H1 (cell line): Measurements from ENCODE around the gene ARHGAP18. TPM values are rescaled to one million over a fixed set of nuclear protein-coding genes. Genes with fewer than 3 reads are reported as not detected.

Experiments
- CTCF ChIA-PET: fragments of 300-600 bp; sonication (Branson Sonifier 250); formaldehyde crosslinking; loops from one replicate; lab custom pipeline; 2021; ENCODE audit not compliant: partially characterized antibody; lab: Charles Lee
- POLR2A ChIA-PET: fragments of 300-600 bp; sonication (Branson Sonifier 250); formaldehyde crosslinking; loops from one replicate; lab custom pipeline; 2021; ENCODE audit warnings: inconsistent platforms; ENCODE audit not compliant: partially characterized antibody; lab: Charles Lee
- DNase-seq, 2 experiments: peaks; one replicate each; pipeline versions ENCODE4 v3.0.0 to v3.0.0-alpha.2; 2010 to 2022; ENCODE audit warnings: low spot score in 2 of 2, low read depth in 1 of 2, mixed read lengths in 1 of 2
- FAIRE-seq: peaks from 2 replicates; lab custom pipeline; 2011; peaks lifted over from hg19 to GRCh38; lab: Jason Lieb, UNC
- H2AFZ ChIP-seq: 2 replicates; pipeline ENCODE4 v1.8.1; 2012; ENCODE audit warnings: low read length, inconsistent platforms
- H2AK5ac ChIP-seq: 2 replicates; pipeline ENCODE4 v1.6.1; 2013; ENCODE audit warnings: low read depth, low read length
- H2BK120ac ChIP-seq: replicated peaks from 2 replicates; pipeline ENCODE3; 2013; ENCODE audit warnings: low read depth, low read length, inconsistent platforms
- H2BK12ac ChIP-seq: 2 replicates; pipeline ENCODE4 v1.6.1; 2013; ENCODE audit warnings: low read depth, low read length
- H2BK15ac ChIP-seq: 2 replicates; pipeline ENCODE4 v1.6.1; 2013; ENCODE audit warnings: low read length
- H2BK20ac ChIP-seq: 2 replicates; pipeline ENCODE4 v1.6.1; 2013; ENCODE audit warnings: low read length
- H2BK5ac ChIP-seq: 2 replicates; pipeline ENCODE4 v1.6.1; 2013; ENCODE audit warnings: low read depth, low read length
- H3K14ac ChIP-seq: 2 replicates; pipeline ENCODE4 v1.6.1; 2013; ENCODE audit warnings: inconsistent platforms; ENCODE audit not compliant: insufficient read length
- H3K18ac ChIP-seq: 2 replicates; pipeline ENCODE4 v1.6.1; 2013; ENCODE audit warnings: low read length; ENCODE audit errors: extremely low read depth
- H3K23ac ChIP-seq: 2 replicates; pipeline ENCODE4 v1.6.1; 2013; ENCODE audit warnings: inconsistent platforms; ENCODE audit not compliant: insufficient read length
- H3K23me2 ChIP-seq: 2 replicates; pipeline ENCODE4 v1.6.1; 2013; ENCODE audit warnings: low read depth, low read length
- H3K27ac ChIP-seq: 2 replicates; pipeline ENCODE4 v1.6.1; 2011; ENCODE audit warnings: low read depth, low read length, inconsistent platforms
- H3K27me3 ChIP-seq, 4 experiments: replicated peaks in 1 of 4; 1 replicate in 1 of 4; 2 replicates in 3 of 4; pipeline versions ENCODE4 v1.6.1 to v1.8.1; 2011 to 2013; ENCODE audit warnings: low read length in 3 of 4, mild to moderate bottlenecking in 3 of 4, inconsistent platforms in 2 of 4, mixed read lengths in 2 of 4, moderate library complexity in 1 of 4; ENCODE audit not compliant: control insufficient read depth in 3 of 4, insufficient read depth in 3 of 4; ENCODE audit errors: extremely low read depth in 1 of 4
- H3K36me3 ChIP-seq, 4 experiments: 2 replicates each; pipeline versions ENCODE4 v1.6.1 to v1.8.1; 2011 to 2013; ENCODE audit warnings: mild to moderate bottlenecking in 4 of 4, low read length in 3 of 4, moderate library complexity in 2 of 4, control low read depth in 1 of 4, inconsistent platforms in 1 of 4; ENCODE audit not compliant: insufficient read depth in 4 of 4, control insufficient read depth in 2 of 4
- H3K4ac ChIP-seq: replicated peaks from 2 replicates; pipeline ENCODE3; 2013; ENCODE audit warnings: low read length, low read depth, mixed read lengths, inconsistent platforms; ENCODE audit not compliant: insufficient read length
- H3K4me1 ChIP-seq, 4 experiments: replicated peaks in 1 of 4; 1 replicate in 1 of 4; 2 replicates in 3 of 4; pipeline versions ENCODE4 v1.6.1 to v1.8.1; 2011 to 2013; ENCODE audit warnings: low read length in 3 of 4, inconsistent platforms in 2 of 4, mixed read lengths in 1 of 4; ENCODE audit not compliant: insufficient read depth in 4 of 4, control insufficient read depth in 3 of 4
- H3K4me2 ChIP-seq, 2 experiments: 2 replicates each; pipeline versions ENCODE4 v1.6.1 to v1.8.1; 2011 to 2013; ENCODE audit warnings: low read depth in 2 of 2, low read length in 2 of 2, control low read depth in 1 of 2, inconsistent platforms in 1 of 2, mild to moderate bottlenecking in 1 of 2; ENCODE audit not compliant: insufficient read depth in 1 of 2
- H3K4me3 ChIP-seq, 4 experiments: fragments of 200-600, 300-600 bp in 1 of 4; sonication (generic), shearing (Covaris generic), sonication (Bioruptor Twin) in 1 of 4; 2 replicates each; pipeline versions ENCODE4 v1.5.1 to v1.8.1; 2011 to 2016; ENCODE audit warnings: low read length in 4 of 4, low read depth in 3 of 4, control low read depth in 2 of 4, inconsistent platforms in 2 of 4, mild to moderate bottlenecking in 2 of 4, mixed read lengths in 1 of 4, moderate library complexity in 1 of 4; ENCODE audit not compliant: insufficient read depth in 2 of 4; ENCODE audit errors: extremely low read depth in 1 of 4
- H3K56ac ChIP-seq: replicated peaks from 2 replicates; pipeline ENCODE3; 2013; ENCODE audit warnings: low read depth, mild to moderate bottlenecking, mixed read lengths, low read length, inconsistent platforms; ENCODE audit not compliant: insufficient read length
- H3K79me1 ChIP-seq: 2 replicates; pipeline ENCODE4 v1.6.1; 2013; ENCODE audit warnings: low read depth, low read length, control low read depth
- H3K79me2 ChIP-seq, 2 experiments: 2 replicates each; pipeline versions ENCODE4 v1.6.1 to v1.8.1; 2012 to 2013; ENCODE audit warnings: low read length in 2 of 2, mild to moderate bottlenecking in 2 of 2, inconsistent platforms in 1 of 2; ENCODE audit not compliant: insufficient read depth in 2 of 2, control insufficient read depth in 1 of 2
- H3K9ac ChIP-seq, 4 experiments: replicated peaks in 1 of 4; 1 replicate in 1 of 4; 2 replicates in 3 of 4; pipeline versions ENCODE4 v1.6.1 to v1.8.1; 2011 to 2013; ENCODE audit warnings: low read depth in 3 of 4, low read length in 3 of 4, control low read depth in 2 of 4, mild to moderate bottlenecking in 2 of 4, moderate library complexity in 2 of 4, inconsistent platforms in 1 of 4; ENCODE audit errors: extremely low read depth in 1 of 4
- H3K9me3 ChIP-seq, 2 experiments: 2 replicates each; pipeline versions ENCODE4 v1.6.1 to v1.8.1; 2012 to 2013; ENCODE audit warnings: mild to moderate bottlenecking in 2 of 2, moderate library complexity in 2 of 2, control low read depth in 1 of 2, inconsistent platforms in 1 of 2, low read depth in 1 of 2, low read length in 1 of 2, mixed read lengths in 1 of 2; ENCODE audit not compliant: insufficient read depth in 2 of 2
- H4K20me1 ChIP-seq, 2 experiments: replicated peaks in 1 of 2; 2 replicates each; pipeline versions ENCODE3 to v1.8.1; 2011 to 2013; ENCODE audit warnings: inconsistent platforms in 2 of 2, low read length in 2 of 2, mild to moderate bottlenecking in 1 of 2; ENCODE audit not compliant: insufficient read depth in 2 of 2, control insufficient read depth in 1 of 2
- H4K5ac ChIP-seq: 2 replicates; pipeline ENCODE4 v1.6.1; 2013; ENCODE audit warnings: low read length, low read depth, mixed read lengths, inconsistent platforms; ENCODE audit not compliant: insufficient read length
- H4K8ac ChIP-seq: 2 replicates; pipeline ENCODE4 v1.8.0; 2013; ENCODE audit warnings: mild to moderate bottlenecking, moderate library complexity, low read length, inconsistent platforms; ENCODE audit not compliant: insufficient read depth; ENCODE audit errors: extremely low read depth
- H4K91ac ChIP-seq: replicated peaks from 2 replicates; pipeline ENCODE3; 2013; ENCODE audit warnings: low read length, mixed read lengths, inconsistent platforms; ENCODE audit not compliant: insufficient read length
- BCL11A ChIP-seq, 2 experiments: IDR thresholded peaks; one replicate each; pipeline ENCODE4 v1.6.1; 2011; ENCODE audit warnings: low read depth in 2 of 2, low read length in 2 of 2, mild to moderate bottlenecking in 2 of 2
- CREB1 ChIP-seq: IDR thresholded peaks from 2 replicates; pipeline ENCODE4 v1.6.1; 2012; ENCODE audit warnings: inconsistent platforms
- HDAC6 ChIP-seq: IDR thresholded peaks from one replicate; pipeline ENCODE4 v1.7.1; 2012; ENCODE audit warnings: low read depth, mild to moderate bottlenecking, inconsistent platforms, low read length, moderate library complexity
- KDM5A ChIP-seq: fragments of 200-600 bp; IDR thresholded peaks from 2 replicates; pipeline ENCODE4 v1.7.1; 2012; ENCODE audit warnings: mild to moderate bottlenecking, low read length, inconsistent platforms, mixed read lengths
- POLR2A ChIP-seq, 2 experiments: IDR thresholded peaks; 1 replicate in 1 of 2; 2 replicates in 1 of 2; pipeline ENCODE4 v1.6.1; 2011; ENCODE audit warnings: low read depth in 2 of 2, low read length in 2 of 2, mild to moderate bottlenecking in 2 of 2; ENCODE audit errors: control extremely low read depth in 1 of 2
- SP2 ChIP-seq: IDR thresholded peaks from 2 replicates; pipeline ENCODE4 v1.6.1; 2012; ENCODE audit warnings: mild to moderate bottlenecking, low read length, inconsistent platforms
- TAF1 ChIP-seq: IDR thresholded peaks from 2 replicates; pipeline ENCODE4 v1.6.1; 2011; ENCODE audit warnings: mild to moderate bottlenecking, low read depth, low read length
- WGBS, 2 experiments: shearing (Covaris generic) in 1 of 2; methylation state at CpG; one replicate each; pipeline versions ENCODE4 v1.1.6 to v1.1.7; 2013 to 2015; ENCODE audit warnings: low lambda C conversion rate in 2 of 2, mixed read lengths in 2 of 2, inconsistent platforms in 1 of 2, low coverage in 1 of 2, missing lambda C conversion rate in 1 of 2; ENCODE audit not compliant: insufficient replicate concordance in 2 of 2, insufficient coverage in 1 of 2, insufficient read length in 1 of 2; ENCODE audit errors: extremely low coverage in 1 of 2, missing lambda C conversion rate in 1 of 2; 5-methylcytosine and 5-hydroxymethylcytosine counted together
- polyA plus RNA-seq, 7 experiments: library from polyadenylated mRNA; depleted of rRNA in 3 of 7; stranded (reverse) in 5 of 7; unstranded in 2 of 7; fragments of >200 nt in 5 of 7; fragments of 200-250 nt in 2 of 7; gene quantifications; 1 replicate in 5 of 7; 2 replicates in 1 of 7; 4 replicates in 1 of 7; pipeline versions ENCODE4 v1.2.1 to v1.2.3, GENCODE V29; 2011 to 2013; ENCODE audit warnings: missing spikeins in 2 of 7, mixed read lengths in 2 of 7
- total RNA-seq: library from RNA; stranded (reverse); fragmentation: NEBNext Ultra II Directional; extraction: Animal tissue kit (Norgen Biotek cat#: 25700); gene quantifications from 2 replicates; pipeline ENCODE4 v1.2.1, GENCODE V29; 2021
- TF ChIP-seq, protein P1 (sequence below), 3 experiments: IDR thresholded peaks; 1 replicate in 2 of 3; 2 replicates in 1 of 3; pipeline versions ENCODE4 v1.5.1 to v1.6.1; 2011; ENCODE audit warnings: low read length in 3 of 3, mild to moderate bottlenecking in 3 of 3, inconsistent platforms in 2 of 3, low read depth in 1 of 3, moderate library complexity in 1 of 3; ENCODE audit not compliant: insufficient read depth in 1 of 3; ENCODE audit errors: control extremely low read depth in 1 of 3

ARHGAP18 gene
- total and polyA plus RNA-seq, 2 of the 8 experiments (the other 6 are each of a cell fraction or from before 2014, with no cell fraction given), result 0.83 to 4.5 TPM

DNA sequence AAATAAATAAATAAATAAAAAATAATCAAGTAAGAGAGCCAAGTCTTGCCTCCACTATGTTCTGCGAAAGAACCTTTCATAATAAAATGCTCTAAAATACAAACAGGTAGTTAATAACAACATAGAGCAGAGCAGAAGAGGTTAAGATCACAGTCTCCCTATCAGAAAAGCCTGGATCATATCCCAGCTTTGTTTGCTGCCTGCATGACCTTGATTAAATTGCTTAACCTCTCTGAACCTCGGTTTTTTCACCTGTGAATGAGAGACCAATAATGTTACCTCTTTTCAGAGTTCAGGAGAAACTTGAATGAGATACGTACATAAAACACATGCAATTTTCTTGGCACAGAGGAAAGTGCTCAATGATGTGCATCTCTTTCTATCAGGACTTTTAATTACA is 44.4 kb downstream of the ARHGAP18 start:
- Histone ChIP-seq H3K23me2 (no peaks in the 10 kb centered on the region; the same call in 1 of the 2 replicates), H3K56ac (no peak overlapping the region), H2BK20ac (no peak overlapping the region), H2AK5ac (no peak overlapping the region), H3K4ac (no peak overlapping the region), H3K27ac (no peak overlapping the region), H3K4me3 (no peak overlapping the region), H2BK5ac (no peak overlapping the region), H3K79me2 (no peaks in the 10 kb centered on the region), H4K8ac (no peak overlapping the region), H3K4me1 (peaks cover 0 to 2% (median 0%) of the 10 kb centered on the region in 4 experiments; a peak in 1 of 7 replicates), H3K23ac (no peak overlapping the region), H2BK120ac (no peak overlapping the region), H3K18ac (no peak overlapping the region), H4K5ac (no peak overlapping the region), H3K14ac (no peak overlapping the region), H3K36me3 (no peaks in the 10 kb centered on the region), H4K20me1 (no peaks in the 10 kb centered on the region), H3K4me2 (no peak overlapping the region), H2BK15ac (no peak overlapping the region), H2BK12ac (no peak overlapping the region), H3K79me1 (no peaks in the 10 kb centered on the region), H3K9ac (no peak overlapping the region), H2AFZ (no peak overlapping the region), H3K27me3 (no peaks in the 10 kb centered on the region), H4K91ac (no peak overlapping the region), H3K9me3 (no peaks in the 10 kb centered on the region)
- POLR2A ChIA-PET, result no interaction called here
- CTCF ChIA-PET, result interaction anchor here (0.8 to 1.8 kb wide), 8 partner anchors 10 to 317 kb away, joined by 3 to 6 read pairs (median 3); no protein-coding TSS in a partner anchor
- DNase-seq, result no peak
- WGBS, 2 experiments, result 92% methylated on average over 3 of the region's 3 CpGs; no CpG with 5 or more reads in 1 of the 2 experiments
- no peak for FAIRE-seq
- TF ChIP-seq BCL11A (IDR thresholded peaks at IDR 0.05; ENCODE audit: low read depth in 2 of 2, low read length in 2 of 2) (no peak), HDAC6 (no peak), SP2 (no peak), TAF1 (no peak), CREB1 (no peak), KDM5A (no peak), POLR2A (IDR thresholded peaks at IDR 0.05; ENCODE audit: control extremely low read depth in 1 of 2, low read depth in 2 of 2, low read length in 2 of 2) (no peak)
- TF ChIP-seq, protein P1, sequence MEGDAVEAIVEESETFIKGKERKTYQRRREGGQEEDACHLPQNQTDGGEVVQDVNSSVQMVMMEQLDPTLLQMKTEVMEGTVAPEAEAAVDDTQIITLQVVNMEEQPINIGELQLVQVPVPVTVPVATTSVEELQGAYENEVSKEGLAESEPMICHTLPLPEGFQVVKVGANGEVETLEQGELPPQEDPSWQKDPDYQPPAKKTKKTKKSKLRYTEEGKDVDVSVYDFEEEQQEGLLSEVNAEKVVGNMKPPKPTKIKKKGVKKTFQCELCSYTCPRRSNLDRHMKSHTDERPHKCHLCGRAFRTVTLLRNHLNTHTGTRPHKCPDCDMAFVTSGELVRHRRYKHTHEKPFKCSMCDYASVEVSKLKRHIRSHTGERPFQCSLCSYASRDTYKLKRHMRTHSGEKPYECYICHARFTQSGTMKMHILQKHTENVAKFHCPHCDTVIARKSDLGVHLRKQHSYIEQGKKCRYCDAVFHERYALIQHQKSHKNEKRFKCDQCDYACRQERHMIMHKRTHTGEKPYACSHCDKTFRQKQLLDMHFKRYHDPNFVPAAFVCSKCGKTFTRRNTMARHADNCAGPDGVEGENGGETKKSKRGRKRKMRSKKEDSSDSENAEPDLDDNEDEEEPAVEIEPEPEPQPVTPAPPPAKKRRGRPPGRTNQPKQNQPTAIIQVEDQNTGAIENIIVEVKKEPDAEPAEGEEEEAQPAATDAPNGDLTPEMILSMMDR (IDR thresholded peaks at IDR 0.05; ENCODE audit: control extremely low read depth in 1 of 3, insufficient read depth in 1 of 3, low read depth in 1 of 3, low read length in 3 of 3), result no peak
